SK-N-SH (cell line): ENCODE measurements around the gene PCARE. TPM values are rescaled to one million over a fixed set of nuclear protein-coding genes. Genes with fewer than 3 reads are reported as not detected.

ENCODE experiments used
- CTCF ChIA-PET: fragments of 300-600, 350-600 bp; formaldehyde crosslinking; extraction: SDS; loops from one replicate; lab custom pipeline; 2021; lab: Yijun Ruan, JAX
- POLR2A ChIA-PET: fragments of 350-600 bp; sonication (Branson Sonifier 250); formaldehyde crosslinking; extraction: SDS; loops from one replicate; lab custom pipeline; 2020; ENCODE audit warnings: antibody characterized with exemption, inconsistent platforms; lab: Yijun Ruan, JAX
- DNase-seq: peaks from one replicate; pipeline ENCODE4 v3.0.0; 2012
- H2AFZ ChIP-seq: fragments of 200-600 bp; sonication (generic); 2 replicates; pipeline ENCODE4 v1.8.1; 2016; ENCODE audit warnings: antibody characterized with exemption, mild to moderate bottlenecking, low read depth
- H3F3A ChIP-seq: fragments of 200-600 bp; sonication (generic); replicated peaks from 2 replicates; pipeline ENCODE3; 2016; ENCODE audit warnings: antibody characterized with exemption, mild to moderate bottlenecking; ENCODE audit not compliant: insufficient read depth
- H3K27ac ChIP-seq, 2 experiments: fragments of 200-500 bp in 1 of 2; fragments of 200-600 bp in 1 of 2; sonication (Bioruptor generic) in 1 of 2; sonication (generic), shearing (Covaris generic) in 1 of 2; 2 replicates each; pipeline versions ENCODE4 v1.5.1 to v1.6.1; 2014 to 2016; ENCODE audit warnings: low read depth in 2 of 2, inconsistent platforms in 1 of 2, low read length in 1 of 2, mild to moderate bottlenecking in 1 of 2, mixed read lengths in 1 of 2
- H3K27me3 ChIP-seq: fragments of 200-600 bp; sonication (generic), shearing (Covaris generic); 2 replicates; pipeline ENCODE4 v1.6.1; 2016; ENCODE audit warnings: mixed run types; ENCODE audit not compliant: insufficient read depth
- H3K36me3 ChIP-seq, 2 experiments: fragments of 200-500 bp in 1 of 2; fragments of 200-600 bp in 1 of 2; sonication (Bioruptor generic) in 1 of 2; sonication (generic) in 1 of 2; replicated peaks in 1 of 2; 2 replicates each; pipeline versions ENCODE3 to v1.5.1; 2014 to 2016; ENCODE audit warnings: low read length in 1 of 2, mild to moderate bottlenecking in 1 of 2; ENCODE audit not compliant: insufficient read depth in 2 of 2, control insufficient read depth in 1 of 2
- H3K4me1 ChIP-seq, 2 experiments: fragments of 200-500 bp in 1 of 2; fragments of 200-600 bp in 1 of 2; sonication (Bioruptor generic) in 1 of 2; sonication (generic), shearing (Covaris generic) in 1 of 2; 2 replicates each; pipeline versions ENCODE4 v1.5.1 to v1.6.1; 2014 to 2016; ENCODE audit warnings: low read depth in 1 of 2, low read length in 1 of 2, mixed run types in 1 of 2; ENCODE audit not compliant: insufficient read depth in 2 of 2, control insufficient read depth in 1 of 2
- H3K4me2 ChIP-seq: fragments of 200-600 bp; sonication (generic), shearing (Covaris generic); 2 replicates; pipeline ENCODE4 v1.6.1; 2017; ENCODE audit warnings: mixed run types
- H3K4me3 ChIP-seq, 2 experiments: fragments of 200-500 bp in 1 of 2; fragments of 200-600 bp in 1 of 2; sonication (Bioruptor generic) in 1 of 2; sonication (generic), shearing (Covaris generic) in 1 of 2; 2 replicates each; pipeline versions ENCODE4 v1.5.1 to v1.8.1; 2014 to 2016; ENCODE audit warnings: low read depth in 2 of 2, inconsistent platforms in 1 of 2, low read length in 1 of 2, mild to moderate bottlenecking in 1 of 2, mixed read lengths in 1 of 2, moderate library complexity in 1 of 2
- H3K79me2 ChIP-seq: fragments of 200-600 bp; sonication (generic); 2 replicates; pipeline ENCODE4 v1.8.1; 2017; ENCODE audit warnings: mild to moderate bottlenecking; ENCODE audit not compliant: insufficient read depth
- H3K9ac ChIP-seq: fragments of 200-600 bp; sonication (generic); 2 replicates; pipeline ENCODE4 v1.6.1; 2017; ENCODE audit warnings: mixed run types
- H3K9me2 ChIP-seq: fragments of 200-600 bp; sonication (generic); 2 replicates; pipeline ENCODE4 v1.6.1; 2017; ENCODE audit warnings: mixed run types
- H3K9me3 ChIP-seq: fragments of 200-600 bp; sonication (generic); 2 replicates; pipeline ENCODE4 v1.6.1; 2017; ENCODE audit warnings: mixed run types, mild to moderate bottlenecking, moderate library complexity
- H4K20me1 ChIP-seq: fragments of 200-600 bp; sonication (generic); 2 replicates; pipeline ENCODE4 v1.6.1; 2017; ENCODE audit warnings: mild to moderate bottlenecking, mixed run types; ENCODE audit not compliant: insufficient read depth
- CHD2 ChIP-seq: fragments of 150-350 bp; IDR thresholded peaks from 2 replicates; pipeline ENCODE4 v1.6.1; 2018; ENCODE audit warnings: low read length; ENCODE audit not compliant: partially characterized antibody
- CTCF ChIP-seq: fragments of 200-600 bp; sonication (generic); IDR thresholded peaks from 2 replicates; pipeline ENCODE4 v1.6.1; 2017; ENCODE audit warnings: antibody characterized with exemption, mild to moderate bottlenecking, moderate library complexity
- FOXJ3 ChIP-seq: sonication (generic); formaldehyde crosslinking; IDR thresholded peaks from 2 replicates; pipeline ENCODE4 v1.5.1; 2020; ENCODE audit warnings: mild to moderate bottlenecking, missing genetic modification reagents
- FOXM1 ChIP-seq: IDR thresholded peaks from 2 replicates; pipeline ENCODE4 v1.4.0; 2012; ENCODE audit warnings: low read depth, mild to moderate bottlenecking
- GABPA ChIP-seq: IDR thresholded peaks from 2 replicates; pipeline ENCODE4 v1.4.0; 2012; ENCODE audit warnings: low read depth, mild to moderate bottlenecking
- IRF3 ChIP-seq: fragments of 150-350 bp; IDR thresholded peaks from 2 replicates; pipeline ENCODE4 v1.6.1; 2016; ENCODE audit warnings: mild to moderate bottlenecking, low read depth, low read length
- MAX ChIP-seq: IDR thresholded peaks from 2 replicates; pipeline ENCODE4 v1.4.0; 2012; ENCODE audit warnings: low read depth
- NFIC ChIP-seq: IDR thresholded peaks from 2 replicates; pipeline ENCODE4 v1.4.0; 2012; ENCODE audit warnings: borderline replicate concordance
- NRF1 ChIP-seq: IDR thresholded peaks from 2 replicates; pipeline ENCODE4 v1.6.1; 2012; ENCODE audit warnings: low read depth, mild to moderate bottlenecking, low read length
- POLR2AphosphoS5 ChIP-seq: IDR thresholded peaks from 2 replicates; pipeline ENCODE4 v1.6.1; 2012; ENCODE audit warnings: low read depth, low read length
- RAD21 ChIP-seq: IDR thresholded peaks from 2 replicates; pipeline ENCODE4 v1.6.1; 2012; ENCODE audit warnings: mild to moderate bottlenecking, low read length
- RCOR1 ChIP-seq: fragments of 150-350 bp; IDR thresholded peaks from 2 replicates; pipeline ENCODE4 v1.6.1; 2017; ENCODE audit warnings: antibody characterized with exemption, low read length
- REST ChIP-seq: IDR thresholded peaks from 2 replicates; pipeline ENCODE4 v1.6.1; 2012; ENCODE audit warnings: mild to moderate bottlenecking, low read depth, low read length, moderate library complexity
- RFX5 ChIP-seq: IDR thresholded peaks from 2 replicates; pipeline ENCODE4 v1.6.1; 2012; ENCODE audit warnings: mild to moderate bottlenecking, improper control_type of control experiment, low read length
- RXRA ChIP-seq: IDR thresholded peaks from 2 replicates; pipeline ENCODE4 v1.4.0; 2012; ENCODE audit warnings: low read depth, mild to moderate bottlenecking, borderline replicate concordance
- SIN3A ChIP-seq: IDR thresholded peaks from 2 replicates; pipeline ENCODE4 v1.6.1; 2012; ENCODE audit warnings: low read depth, mild to moderate bottlenecking, low read length, moderate library complexity, borderline replicate concordance
- TCF12 ChIP-seq: IDR thresholded peaks from 2 replicates; pipeline ENCODE4 v1.4.0; 2012
- TEAD4 ChIP-seq: IDR thresholded peaks from 2 replicates; pipeline ENCODE4 v1.4.0; 2012; ENCODE audit warnings: mild to moderate bottlenecking, borderline replicate concordance; ENCODE audit not compliant: insufficient read depth
- USF1 ChIP-seq: IDR thresholded peaks from 2 replicates; pipeline ENCODE4 v1.4.0; 2012; ENCODE audit warnings: low read depth, borderline replicate concordance
- USF2 ChIP-seq: fragments of 150-350 bp; IDR thresholded peaks from 2 replicates; pipeline ENCODE4 v1.6.1; 2017; ENCODE audit warnings: antibody characterized with exemption, low read length, low read depth, borderline replicate concordance
- WGBS: methylation state at CpG from one replicate; pipeline ENCODE4 v1.1.6; 2017; ENCODE audit warnings: low lambda C conversion rate; 5-methylcytosine and 5-hydroxymethylcytosine counted together
- polyA plus RNA-seq, 3 experiments: library from polyadenylated mRNA; depleted of rRNA; stranded (reverse); fragments of >200 nt; gene quantifications; 2 replicates each; pipeline ENCODE4 v1.2.3, GENCODE V29; 2012

Gene PCARE
- polyA plus RNA-seq, 1 of the 3 experiments (the other 2 are of a cell fraction) = not detected

GRCh38 chr2:29015701-29016470 lies 58.4 kb downstream of the PCARE start (continued):
- TF ChIP-seq USF1 (no peak), TEAD4 (no peak)

GRCh38 chr2:29014811-29015421 lies 59.4 kb downstream of the PCARE start:
- Histone ChIP-seq H3K36me3 (no peaks in the 10 kb centered on the region), H3K9me3 (no peaks in the 10 kb centered on the region), H3K79me2 (no peaks in the 10 kb centered on the region), H3K4me2 (no peak overlapping the region), H3K4me3 (no peak overlapping the region), H3K9ac (no peak overlapping the region), H3K4me1 (peaks cover 0 to 17% of the 10 kb centered on the region in 2 experiments; a peak in 1 of 4 replicates), H3F3A (no peaks in the 10 kb centered on the region), H4K20me1 (no peaks in the 10 kb centered on the region), H2AFZ (no peak overlapping the region), H3K27ac (no peak overlapping the region), H3K9me2 (no peaks in the 10 kb centered on the region), H3K27me3 (peaks cover 17% of the 10 kb centered on the region; the same call in 1 of the 2 replicates)
- ChIA-PET CTCF (interaction anchor here (0.6 to 1.0 kb wide), 2 partner anchors 56 to 1149 kb away, joined by 3 read pairs; no protein-coding TSS in a partner anchor), POLR2A (no interaction called here)
- 64% methylated on average over 13 of the region's 13 CpGs for WGBS
- no peak for TF ChIP-seq RXRA
- TF ChIP-seq TEAD4 = no peak
- TF ChIP-seq RCOR1 = no peak
- TF ChIP-seq CHD2 = no peak
- TF ChIP-seq SIN3A = no peak
- TF ChIP-seq RAD21 = no peak
- no peak for TF ChIP-seq TCF12
- TF ChIP-seq USF1 = no peak
- no peak for TF ChIP-seq REST
- no peak for TF ChIP-seq FOXM1
- no peak for TF ChIP-seq RFX5
- TF ChIP-seq GABPA = no peak
- no peak for TF ChIP-seq IRF3
- TF ChIP-seq NFIC = no peak
- no peak for TF ChIP-seq NRF1
- TF ChIP-seq MAX = no peak
- no peak for TF ChIP-seq USF2
- TF ChIP-seq CTCF = no peak; the same call in 1 of the 2 replicates
- TF ChIP-seq POLR2AphosphoS5 = no peak
- no peak for TF ChIP-seq FOXJ3 (CRISPR knock-in tag)
- no peak for DNase-seq
